Activated B cell treated with CpG ODN at 0.5 μM for 24 hours (primary cell): Measurements from ENCODE around the gene RNF103. TPM values are rescaled to one million over a fixed set of nuclear protein-coding genes. Genes with fewer than 3 reads are reported as not detected.

ENCODE experiments used
- ATAC-seq: fragments of 200-7000 bp; cut with Tn5 transposase; one replicate; pipeline ENCODE4 v1.10.0; 2021; ENCODE audit warnings: low read depth, mild to moderate bottlenecking, moderate library complexity
- CTCF ChIA-PET: fragments of 350-600 bp; sonication (Branson Sonifier 250); formaldehyde crosslinking; loops from one replicate; lab custom pipeline; 2021; ENCODE audit warnings: antibody characterized with exemption; lab: Charles Lee
- POLR2A ChIA-PET: fragments of 350-600 bp; sonication (Branson Sonifier 250); formaldehyde crosslinking; loops from one replicate; lab custom pipeline; 2021; ENCODE audit warnings: antibody characterized with exemption; lab: Charles Lee
- DNase-seq: peaks from one replicate; pipeline ENCODE4 v3.0.0; 2022
- H3K27ac Mint-ChIP-seq: one replicate; pipeline ENCODE4 v1.8.0; 2020; ENCODE audit warnings: mixed read lengths
- H3K27me3 Mint-ChIP-seq: one replicate; pipeline ENCODE4 v1.8.0; 2021; ENCODE audit warnings: mixed read lengths
- H3K36me3 Mint-ChIP-seq: one replicate; pipeline ENCODE4 v1.8.0; 2021; ENCODE audit warnings: low read depth, mixed read lengths
- H3K4me1 Mint-ChIP-seq: one replicate; pipeline ENCODE4 v1.8.0; 2021; ENCODE audit warnings: mixed read lengths
- H3K4me3 Mint-ChIP-seq: one replicate; pipeline ENCODE4 v1.8.0; 2020; ENCODE audit warnings: mild to moderate bottlenecking, mixed read lengths
- H3K9me3 Mint-ChIP-seq: one replicate; pipeline ENCODE4 v1.8.0; 2020; ENCODE audit warnings: mixed read lengths
- CTCF ChIP-seq: fragments of 200-600 bp; IDR thresholded peaks from one replicate; pipeline ENCODE4 v1.8.0; 2022; ENCODE audit warnings: antibody characterized with exemption, mild to moderate bottlenecking
- intact Hi-C: fragments of 100-400 bp; cut with micrococcal nuclease; formaldehyde crosslinking; loops from one replicate; pipeline ENCODE4 v1.15.1; 2024
- total RNA-seq: library from RNA; stranded (reverse); gene quantifications from 2 replicates; pipeline ENCODE4 v1.2.3, GENCODE V29; 2022

The RNF103 gene
- total RNA-seq, 1 donor from 2014 or later: 22.2 TPM

GRCh38 chr2:86562922-86563649 lies 60.6 kb downstream of the RNF103 start, which contains the start of gene CHMP3:
Gene CHMP3 (minus strand): TSS chr2:86563443. CDS start chr2:86563348, 95 bp downstream.
- Mint-ChIP-seq H3K4me1 (peaks cover 38% of the 10 kb centered on the region), H3K36me3 (peaks cover 22% of the 10 kb centered on the region), H3K9me3 (no peaks in the 10 kb centered on the region), H3K27me3 (peaks cover under 1% of the 10 kb centered on the region), H3K27ac (peak within 1 kb of the TSS; percentile 98), H3K4me3 (peak within 1 kb of the TSS; percentile 97)
- peak; percentile 94 for DNase-seq
- intact Hi-C loops: loop anchor here (1.0 to 10.0 kb wide), 6 partner anchors 60 to 1494 kb away; partner anchors contain the start of genes KDM3A, KRCC1, RNF103 and TGOLN2
- no peak for TF ChIP-seq CTCF
- POLR2A ChIA-PET: interaction anchor here (1.3 to 2.7 kb wide), 4 partner anchors 42 to 121 kb away, joined by 3 to 32 read pairs (median 8); partner anchors contain the start of gene KDM3A
- CTCF ChIA-PET: no interaction called here
- ATAC-seq: peak; percentile 89

- ATAC-seq: no peak
- no peak for TF ChIP-seq CTCF
- DNase-seq: no peak
- POLR2A ChIA-PET: interaction anchor here (1.3 to 2.7 kb wide), 4 partner anchors 43 to 121 kb away, joined by 3 to 32 read pairs (median 8); partner anchors contain the start of gene KDM3A
- Mint-ChIP-seq H3K4me3 (peak overlapping the region; percentile 97), H3K4me1 (peaks cover 38% of the 10 kb centered on the region), H3K9me3 (no peaks in the 10 kb centered on the region), H3K27me3 (no peaks in the 10 kb centered on the region), H3K27ac (peak overlapping the region; percentile 98), H3K36me3 (peaks cover 22% of the 10 kb centered on the region)
- intact Hi-C loops: loop anchor here (5.0 to 10.0 kb wide), 3 partner anchors 335 to 1495 kb away; partner anchors contain the start of genes KRCC1 and TGOLN2
- CTCF ChIA-PET: no interaction called here
Observed at GRCh38 chr2:86562485-86562921, 61.2 kb downstream of the RNF103 start.

GRCh38 chr2:86557836-86558235 lies 65.8 kb downstream of the RNF103 start:
- ChIA-PET POLR2A (no interaction called here), CTCF (no interaction called here)
- ATAC-seq: no peak
- H3K36me3 Mint-ChIP-seq: peaks cover 21% of the 10 kb centered on the region
- DNase-seq: no peak
- intact Hi-C loops: no loop called here
- H3K27ac Mint-ChIP-seq: no peak overlapping the region
- TF ChIP-seq CTCF: no peak
- H3K27me3 Mint-ChIP-seq: no peaks in the 10 kb centered on the region
- no peak overlapping the region for H3K4me3 Mint-ChIP-seq
- H3K4me1 Mint-ChIP-seq: peaks cover 37% of the 10 kb centered on the region
- H3K9me3 Mint-ChIP-seq: no peaks in the 10 kb centered on the region

GRCh38 chr2:86556508-86556907 lies 67.2 kb downstream of the RNF103 start:
- POLR2A ChIA-PET: no interaction called here
- CTCF ChIA-PET: interaction anchor here (0.6 kb wide), 1 partner anchor 330 kb away, joined by 3 read pairs; no protein-coding TSS in a partner anchor
- DNase-seq (no peak), ATAC-seq (no peak)
- no peak overlapping the region for H3K27ac Mint-ChIP-seq
- no peak for TF ChIP-seq CTCF
- H3K27me3 Mint-ChIP-seq: no peaks in the 10 kb centered on the region
- H3K4me3 Mint-ChIP-seq: no peak overlapping the region
- H3K36me3 Mint-ChIP-seq: peaks cover 19% of the 10 kb centered on the region
- peaks cover 31% of the 10 kb centered on the region for H3K4me1 Mint-ChIP-seq
- intact Hi-C loops: no loop called here
- H3K9me3 Mint-ChIP-seq: no peaks in the 10 kb centered on the region

Other genes with a start within 250 kb of the RNF103 start
- 46.0 and 47.6 TPM in 2 replicates for gene KDM3A, start 182.5 kb downstream of the RNF103 start, total RNA-seq
- 61.4 and 66.9 TPM in 2 replicates for gene CHMP3, start 60.4 kb downstream of the RNF103 start, total RNA-seq
- 26.0 and 26.9 TPM in 2 replicates for gene RMND5A, start 96.4 kb upstream of the RNF103 start, total RNA-seq
- gene CD8A, start 167.0 kb upstream of the RNF103 start, total RNA-seq: 0.18 and 0.24 TPM in 2 replicates
- gene CD8B, start 238.0 kb upstream of the RNF103 start, total RNA-seq: 0.15 TPM in 1 of 2 replicates, not detected in the other